GM19238 (cell line): ENCODE measurements around the gene TMEM235.
A peak's percentile ranks its signal among the peaks of the same experiment; 100 is the strongest.
"Not testable (repeated sequence)": the region's sequence is repeated elsewhere in the genome, so short reads cannot be mapped to it uniquely, and the experiment has no call there.

Experiments
- DNase-seq: peaks from one replicate; pipeline ENCODE4 v3.0.0; 2011; ENCODE audit warnings: low spot score; ENCODE audit not compliant: insufficient read length

TMEM235 gene

GRCh38 chr17:78238823-78239488, 7.5 kb downstream of the TMEM235 start:
- DNase-seq: no peak

- no peak for DNase-seq
Observed at GRCh38 chr17:78239489-78239931, 8.1 kb downstream of the TMEM235 start.

GRCh38 chr17:78240012-78240655, 8.7 kb downstream of the TMEM235 start:
- no peak for DNase-seq

- no peak for DNase-seq
Observed at GRCh38 chr17:78240839-78241238, 9.4 kb downstream of the TMEM235 start.

GRCh38 chr17:78241277-78242023, 10.0 kb downstream of the TMEM235 start:
- DNase-seq: no peak

GRCh38 chr17:78242024-78242742, 10.8 kb downstream of the TMEM235 start:
- DNase-seq: no peak

- no peak for DNase-seq
Observed at GRCh38 chr17:78247304-78247703, 15.9 kb downstream of the TMEM235 start.

- DNase-seq: no peak
Observed at GRCh38 chr17:78248051-78248914, 16.9 kb downstream of the TMEM235 start.

GRCh38 chr17:78249074-78249817, 17.8 kb downstream of the TMEM235 start:
- DNase-seq: no peak

GRCh38 chr17:78249818-78250806, 18.7 kb downstream of the TMEM235 start:
- DNase-seq: no peak

GRCh38 chr17:78250891-78251772, 19.7 kb downstream of the TMEM235 start:
- DNase-seq: peak; percentile 94

- DNase-seq: no peak
Observed at GRCh38 chr17:78251773-78252103, 20.3 kb downstream of the TMEM235 start.

- no peak for DNase-seq
Observed at GRCh38 chr17:78252111-78252634, 20.7 kb downstream of the TMEM235 start.

- DNase-seq: no peak
Observed at GRCh38 chr17:78252701-78253635, 21.5 kb downstream of the TMEM235 start.

GRCh38 chr17:78253636-78253945, 22.2 kb downstream of the TMEM235 start:
- DNase-seq: not testable (repeated sequence)

GRCh38 chr17:78253946-78254672, 22.7 kb downstream of the TMEM235 start:
- DNase-seq: peak; percentile 80
